ENCODE measurements around the gene RPUSD4. TPM values are rescaled to one million over a fixed set of nuclear protein-coding genes. Genes with fewer than 3 reads are reported as not detected.

Gene RPUSD4
- total and polyA plus RNA-seq, 2 experiments from 2014 or later = 20.8 to 60.8 TPM

- Histone ChIP-seq H3K79me2 (replicated peaks; ENCODE audit: insufficient read depth) (peaks cover 100% of the 10 kb centered on the region), H3K4me1 (ENCODE audit: insufficient read depth) (peaks cover 9% of the 10 kb centered on the region), H3K4me2 (no peak overlapping the region), H4K20me1 (replicated peaks; ENCODE audit: insufficient read depth) (peaks cover 72% of the 10 kb centered on the region), H3K36me3 (ENCODE audit: insufficient read depth) (peaks cover under 1% of the 10 kb centered on the region; the same call in 1 of the 2 replicates), H3K27ac (ENCODE audit: low read depth) (no peak overlapping the region), H3K4me3 (no peak overlapping the region), H3K27me3 (ENCODE audit: insufficient read depth) (no peaks in the 10 kb centered on the region), H3F3A (replicated peaks; ENCODE audit: low read depth) (no peaks in the 10 kb centered on the region), H3K9me2 (ENCODE audit: insufficient read depth) (no peaks in the 10 kb centered on the region), H2AFZ (no peak overlapping the region)
- H3K9me3 Mint-ChIP-seq = no peaks in the 10 kb centered on the region
- no peak for TF ChIP-seq STAT1 (IDR thresholded peaks at IDR 0.05; ENCODE audit: unreplicated experiment)
- no peak for TF ChIP-seq REST (IDR thresholded peaks at IDR 0.05; ENCODE audit: unreplicated experiment)
- no peak for TF ChIP-seq ZNF462 (CRISPR knock-in tag; IDR thresholded peaks at IDR 0.05)
- no peak for TF ChIP-seq JUNB (IDR thresholded peaks at IDR 0.05; ENCODE audit: unreplicated experiment)
- TF ChIP-seq POLR2AphosphoS5 (IDR thresholded peaks at IDR 0.05; ENCODE audit: low read depth) = no peak
- no peak for TF ChIP-seq ZNF331 (CRISPR knock-in tag; IDR thresholded peaks at IDR 0.05; ENCODE audit: low read depth)
- TF ChIP-seq EZH2 (IDR thresholded peaks at IDR 0.05; ENCODE audit: low read depth, unreplicated experiment) = no peak
- TF ChIP-seq, protein P1, sequence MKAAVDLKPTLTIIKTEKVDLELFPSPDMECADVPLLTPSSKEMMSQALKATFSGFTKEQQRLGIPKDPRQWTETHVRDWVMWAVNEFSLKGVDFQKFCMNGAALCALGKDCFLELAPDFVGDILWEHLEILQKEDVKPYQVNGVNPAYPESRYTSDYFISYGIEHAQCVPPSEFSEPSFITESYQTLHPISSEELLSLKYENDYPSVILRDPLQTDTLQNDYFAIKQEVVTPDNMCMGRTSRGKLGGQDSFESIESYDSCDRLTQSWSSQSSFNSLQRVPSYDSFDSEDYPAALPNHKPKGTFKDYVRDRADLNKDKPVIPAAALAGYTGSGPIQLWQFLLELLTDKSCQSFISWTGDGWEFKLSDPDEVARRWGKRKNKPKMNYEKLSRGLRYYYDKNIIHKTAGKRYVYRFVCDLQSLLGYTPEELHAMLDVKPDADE (IDR thresholded peaks at IDR 0.05) = no peak
- TF ChIP-seq ZNF114 (CRISPR knock-in tag; IDR thresholded peaks at IDR 0.05) = no peak
- no peak for TF ChIP-seq NANOG (IDR thresholded peaks at IDR 0.05; ENCODE audit: borderline replicate concordance)
- TF ChIP-seq CREB1 (CRISPR knock-in tag; IDR thresholded peaks at IDR 0.05; ENCODE audit: low read depth) = no peak
- no peak for TF ChIP-seq CTCF (conservative IDR thresholded peaks at IDR 0.05; ENCODE audit: low read depth in 2 of 2)
- no peak for TF ChIP-seq EZH2phosphoT487 (IDR thresholded peaks at IDR 0.05; ENCODE audit: unreplicated experiment)
- peaks cover 7% of the 10 kb centered on the region for H3K4me1 Mint-ChIP-seq
- peaks cover 3% of the 10 kb centered on the region; the same call in 1 of the 3 replicates for H3K36me3 Mint-ChIP-seq (ENCODE audit: low read depth)
- H3K4me3 Mint-ChIP-seq = no peak overlapping the region
- ATAC-seq (no peak), DNase-seq (ENCODE audit: low spot score) (no peak)
- H3K27ac Mint-ChIP-seq = no peak overlapping the region
- H3K27me3 Mint-ChIP-seq (ENCODE audit: insufficient read depth, low read depth, poor library complexity) = peaks cover 2% of the 10 kb centered on the region
Measured at GRCh38 chr11:126217491-126217890, 6.0 kb upstream of the RPUSD4 start.

Measured in GM23338 (cell line).